HG03432 (cell line): ENCODE results near the gene LARP1.
A peak's percentile ranks its signal among the peaks of the same experiment; 100 is the strongest.

Source experiments
- ATAC-seq: cut with Tn5 transposase; IDR thresholded peaks from one replicate; pipeline ENCODE4 v1.9.1; 2021; ENCODE audit warnings: mild to moderate bottlenecking, moderate library complexity; ENCODE audit not compliant: unreplicated experiment

Gene LARP1

DNA sequence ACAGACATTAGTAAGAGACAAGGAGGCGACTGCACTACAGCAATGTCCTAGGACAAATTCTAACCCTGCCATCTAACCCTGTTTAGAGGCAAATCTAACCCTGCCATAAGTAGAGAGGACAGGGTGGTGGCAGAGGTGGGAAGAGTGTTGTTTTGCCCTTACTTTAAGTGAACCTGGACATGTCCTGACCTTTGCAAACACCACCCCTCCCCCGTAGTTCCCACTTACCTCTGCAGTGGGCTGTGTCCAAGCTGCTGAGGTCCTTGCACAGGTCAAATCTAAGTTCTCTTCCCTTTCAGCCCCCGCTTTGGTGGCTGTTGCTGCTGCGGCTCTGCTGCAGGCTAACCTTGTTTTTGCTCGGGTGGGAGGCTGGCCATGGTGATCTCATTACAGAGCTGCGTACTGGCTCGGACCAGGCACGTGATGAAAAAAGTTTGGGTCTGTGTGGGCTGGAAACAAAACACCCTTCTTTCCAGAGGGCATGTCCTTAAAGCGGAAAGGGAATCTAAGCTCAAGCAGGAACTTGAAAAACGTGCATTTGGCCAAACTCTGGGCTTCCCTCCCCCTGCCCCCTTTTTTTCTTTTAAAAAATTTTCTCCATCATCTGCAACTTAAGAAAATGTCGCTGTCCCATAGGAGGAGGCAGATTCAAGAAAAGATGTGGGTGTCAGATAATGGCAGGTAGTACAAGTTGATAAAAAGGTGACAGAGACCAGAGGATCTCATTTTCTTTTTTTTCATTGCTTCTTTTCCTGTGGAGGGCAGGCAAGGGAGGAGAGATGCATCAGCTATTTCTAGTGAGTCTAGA lies 95.3 kb downstream of the LARP1 start, which contains the start of gene FAXDC2:
Gene FAXDC2 (minus strand): TSS at position 349 of the 808 bp plus-strand sequence. CDS start 12,425 bp downstream, outside the sequence.
- peak; percentile 76 for ATAC-seq

DNA sequence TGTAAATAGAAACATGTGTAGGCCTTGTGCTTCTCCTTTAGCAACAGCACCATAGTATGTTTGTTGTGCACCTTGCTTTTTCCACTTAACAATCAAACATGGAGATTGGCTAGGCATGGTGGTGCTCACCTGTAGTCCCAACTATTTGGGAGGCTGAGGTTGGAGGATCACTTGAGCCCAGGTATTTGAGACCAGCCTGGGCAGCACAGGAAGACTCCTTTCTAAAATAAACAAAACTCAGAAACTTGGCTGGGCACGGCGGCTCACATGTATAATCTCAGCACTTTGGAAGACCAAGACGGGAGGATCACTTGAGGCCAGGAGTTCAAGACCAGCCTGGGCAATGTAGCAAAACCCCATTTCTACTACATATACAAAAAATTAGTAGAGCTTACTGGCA lies 96.2 kb downstream of the LARP1 start:
- ATAC-seq: no peak

DNA sequence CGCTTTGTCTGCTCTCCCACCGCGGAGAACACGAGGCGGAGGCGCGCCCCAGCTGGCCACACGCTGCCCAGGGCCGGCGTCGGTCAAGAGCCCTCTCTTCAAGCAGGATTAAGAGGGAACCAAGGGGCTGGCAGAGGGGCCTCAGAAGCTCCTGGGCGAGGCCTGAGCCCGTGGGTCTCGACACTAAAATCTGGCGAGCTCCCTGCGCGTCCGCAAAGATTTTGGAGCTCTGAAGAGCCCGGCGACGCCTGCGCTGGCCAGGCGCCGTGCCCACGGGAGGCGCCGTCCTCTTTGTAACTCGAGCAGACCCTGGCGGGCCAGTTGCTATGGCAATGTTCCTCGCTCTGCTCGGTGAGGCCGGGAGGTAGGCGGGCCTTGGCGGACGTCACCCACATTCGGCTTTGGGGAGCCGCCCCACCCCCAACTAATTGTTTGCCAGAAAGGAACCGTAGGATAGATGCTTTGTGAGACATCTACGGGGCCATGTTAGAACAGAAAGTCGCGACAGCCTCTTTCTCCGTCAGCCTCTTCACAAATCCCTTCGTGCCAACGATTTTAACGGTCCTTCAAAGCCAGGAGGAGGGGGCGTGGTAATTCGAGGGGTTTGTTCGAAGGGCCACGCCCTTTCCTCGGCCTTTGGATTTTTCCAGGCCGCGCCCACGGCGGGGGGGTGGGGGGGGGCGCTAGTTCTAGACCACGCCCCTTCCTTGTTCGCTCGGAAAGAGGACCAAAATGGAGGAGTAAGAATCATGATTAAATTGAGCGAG lies 102.5 kb downstream of the LARP1 start:
- ATAC-seq: peak; percentile 73

GRCh38 chr5:154858297-154858971 lies 103.3 kb downstream of the LARP1 start, which contains the start of gene CNOT8:
Gene CNOT8, plus strand, starts transcription at chr5:154858627. Its CDS starts 4,652 bp downstream, at chr5:154863279.
- ATAC-seq: peak; percentile 80

DNA sequence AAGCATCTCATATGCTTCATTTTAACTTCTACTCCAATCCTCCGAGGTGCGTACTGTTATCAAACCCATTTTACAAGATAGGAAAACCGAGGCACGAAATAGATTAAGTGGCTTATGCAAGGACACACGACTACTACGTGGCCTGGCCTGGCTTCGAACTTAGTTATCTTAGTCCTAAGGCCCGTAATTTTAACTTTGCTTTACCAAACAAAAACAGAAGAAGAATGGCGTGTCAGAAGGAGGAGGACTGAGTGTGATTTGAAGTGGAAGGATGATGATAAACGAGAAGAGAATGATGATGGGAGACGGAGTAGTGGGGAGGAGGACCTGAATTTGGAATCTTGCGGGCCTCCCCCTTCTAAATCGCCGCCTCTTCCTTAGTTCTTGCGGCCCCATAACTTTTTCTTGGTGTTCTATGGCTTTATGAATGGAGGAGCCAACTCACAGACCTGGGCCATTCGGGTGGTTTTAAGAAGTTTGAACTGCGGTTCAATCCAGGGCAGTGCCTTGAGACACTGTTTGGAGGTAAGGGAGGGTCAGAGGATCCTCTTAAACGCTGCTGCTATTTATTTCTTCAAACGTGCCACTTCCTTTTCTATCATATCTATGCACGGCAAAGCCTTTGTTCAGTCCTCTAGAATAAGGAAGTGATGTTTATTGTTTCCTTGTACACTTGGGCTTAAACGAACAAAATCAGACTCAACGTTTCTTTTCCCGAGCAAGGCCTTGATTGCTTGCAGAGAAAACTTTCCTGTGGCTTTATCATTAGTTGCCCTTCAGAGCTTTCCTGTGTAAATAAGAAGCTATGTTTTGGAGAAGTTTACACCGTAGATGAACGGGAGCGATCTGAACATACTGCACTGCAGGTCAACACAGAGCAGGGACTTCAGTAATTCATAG lies 104.0 kb downstream of the LARP1 start:
- ATAC-seq: no peak

GRCh38 chr5:154860123-154860522 lies 104.9 kb downstream of the LARP1 start:
- ATAC-seq: no peak

DNA sequence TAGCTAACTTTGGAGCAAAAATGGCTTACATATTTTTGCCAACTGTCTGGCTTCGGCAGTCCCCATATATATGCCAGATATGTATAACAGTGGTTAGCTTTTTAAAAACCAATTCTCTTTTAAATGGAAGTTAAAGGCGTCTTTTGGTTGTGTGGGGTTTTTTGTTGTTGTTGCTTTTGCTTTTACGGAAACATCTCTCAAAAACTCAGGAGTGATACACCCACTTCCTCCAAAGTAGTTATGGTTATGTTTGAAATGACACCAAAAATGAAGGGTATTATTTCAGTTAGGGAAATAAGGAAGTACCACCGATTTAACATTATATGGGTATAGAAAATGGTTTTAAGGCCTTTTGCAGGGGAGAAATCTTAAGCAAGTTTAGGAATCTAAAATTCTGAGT lies 105.6 kb downstream of the LARP1 start:
- ATAC-seq: no peak

- no peak for ATAC-seq
Observed at GRCh38 chr5:154861946-154862345, 106.8 kb downstream of the LARP1 start.

DNA sequence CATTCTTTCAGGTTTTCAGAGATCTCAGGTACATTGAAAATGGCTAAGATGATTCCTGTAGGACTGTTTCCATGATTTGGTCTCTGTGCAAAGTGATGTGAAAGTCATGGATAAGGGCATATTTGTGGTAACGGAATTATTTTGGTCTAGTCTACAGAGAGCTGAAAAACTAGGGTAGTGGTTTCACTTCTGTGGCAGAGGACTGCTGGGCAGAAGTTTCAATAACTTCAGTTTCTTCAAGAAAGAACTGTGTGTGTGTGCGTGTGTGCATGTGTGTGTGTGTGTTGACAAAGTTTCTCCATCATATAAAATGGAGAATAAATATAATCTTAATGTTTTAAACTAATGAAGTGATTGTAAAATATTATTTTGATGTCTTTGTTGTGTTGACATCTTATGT lies 107.6 kb downstream of the LARP1 start:
- ATAC-seq: no peak

DNA sequence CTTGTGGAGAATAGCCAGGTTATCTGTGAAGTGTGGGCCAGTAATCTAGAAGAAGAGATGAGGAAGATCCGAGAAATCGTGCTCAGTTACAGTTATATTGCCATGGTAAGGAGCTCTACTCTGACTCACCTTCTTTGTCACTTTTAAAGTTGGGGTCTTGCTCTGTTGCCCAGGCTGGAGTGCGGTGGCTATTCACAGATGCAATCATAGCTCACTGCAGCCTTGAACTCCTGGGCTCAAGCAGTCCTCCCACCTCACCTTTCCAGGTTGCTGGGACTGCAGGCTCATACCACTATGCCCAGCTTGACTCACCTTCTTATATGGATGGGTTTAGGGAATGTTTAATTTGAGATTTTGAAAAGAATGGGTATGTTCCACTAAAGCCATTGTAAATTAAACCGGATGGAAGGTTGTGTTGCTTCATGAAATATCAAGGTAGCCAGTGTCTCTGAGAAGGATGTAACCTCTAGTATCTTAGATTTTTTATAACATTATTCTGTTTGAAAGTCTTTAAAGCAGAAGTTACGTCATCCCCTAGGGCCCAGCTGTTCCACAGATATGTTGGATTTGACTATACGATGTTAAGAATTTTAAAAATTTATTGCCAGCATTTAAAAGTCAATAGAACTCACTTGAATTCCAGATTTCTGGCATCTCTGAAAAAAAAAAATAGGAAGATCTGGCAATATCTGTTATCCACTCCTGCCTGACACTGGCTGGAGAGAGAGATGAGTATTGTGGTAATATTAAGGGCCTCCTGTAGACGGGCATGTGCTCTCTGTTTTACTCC lies 108.3 kb downstream of the LARP1 start:
- no peak for ATAC-seq

DNA sequence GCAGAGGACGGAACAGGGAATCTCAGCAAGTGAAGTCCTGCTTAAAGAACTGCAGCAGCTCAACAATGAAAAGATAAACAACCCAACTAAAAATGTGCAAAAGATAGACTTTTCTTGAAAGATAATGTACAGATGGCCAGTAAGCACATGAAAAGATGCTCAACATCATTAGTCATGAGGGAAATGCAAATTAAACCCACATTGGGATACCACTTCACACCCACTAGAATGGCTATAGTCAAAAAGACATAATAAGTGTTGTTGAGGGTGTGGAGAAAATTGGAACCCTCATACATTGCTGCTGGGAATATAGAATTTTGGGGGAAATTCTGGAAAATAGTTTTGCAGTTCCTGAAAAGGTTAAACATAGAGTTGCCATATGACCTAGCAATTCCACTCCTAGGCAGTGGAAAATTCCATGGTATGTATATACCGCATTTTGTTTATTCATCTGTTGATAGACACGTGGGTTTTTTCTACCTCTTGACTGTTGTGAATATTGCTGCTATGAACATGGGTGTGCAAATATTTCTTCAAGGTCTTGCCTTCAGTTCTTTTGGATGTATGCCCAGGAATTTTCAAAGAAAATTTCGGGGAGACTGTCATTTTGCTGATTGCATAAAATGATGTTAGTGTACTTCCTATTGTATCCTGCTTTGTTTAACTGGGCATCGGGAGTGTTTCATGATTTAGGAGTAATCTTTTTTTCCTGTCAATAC lies 110.4 kb downstream of the LARP1 start:
- ATAC-seq: no peak

- ATAC-seq: no peak
Observed at GRCh38 chr5:154866841-154867240, 111.7 kb downstream of the LARP1 start.
